Umbilical cord (tissue), 2 donors: ENCODE data around the gene PSENEN. TPM values are rescaled to one million over a fixed set of nuclear protein-coding genes. Genes with fewer than 3 reads are reported as not detected.
"Not testable (repeated sequence)": the region's sequence is repeated elsewhere in the genome, so short reads cannot be mapped to it uniquely, and the experiment has no call there.

Source experiments
- DNase-seq: peaks from one replicate; pipeline ENCODE4 v3.0.0-alpha.2; 2015; ENCODE audit warnings: low spot score
- total RNA-seq: library from RNA; depleted of rRNA; stranded (reverse); fragments of >200 nt; gene quantifications from one replicate; pipeline ENCODE4 v1.2.3, GENCODE V29; 2014; ENCODE audit warnings: low replicate concordance; ENCODE audit not compliant: insufficient read depth

Gene PSENEN
- total RNA-seq, 1 donor from 2014 or later, result 3.6 TPM

DNA sequence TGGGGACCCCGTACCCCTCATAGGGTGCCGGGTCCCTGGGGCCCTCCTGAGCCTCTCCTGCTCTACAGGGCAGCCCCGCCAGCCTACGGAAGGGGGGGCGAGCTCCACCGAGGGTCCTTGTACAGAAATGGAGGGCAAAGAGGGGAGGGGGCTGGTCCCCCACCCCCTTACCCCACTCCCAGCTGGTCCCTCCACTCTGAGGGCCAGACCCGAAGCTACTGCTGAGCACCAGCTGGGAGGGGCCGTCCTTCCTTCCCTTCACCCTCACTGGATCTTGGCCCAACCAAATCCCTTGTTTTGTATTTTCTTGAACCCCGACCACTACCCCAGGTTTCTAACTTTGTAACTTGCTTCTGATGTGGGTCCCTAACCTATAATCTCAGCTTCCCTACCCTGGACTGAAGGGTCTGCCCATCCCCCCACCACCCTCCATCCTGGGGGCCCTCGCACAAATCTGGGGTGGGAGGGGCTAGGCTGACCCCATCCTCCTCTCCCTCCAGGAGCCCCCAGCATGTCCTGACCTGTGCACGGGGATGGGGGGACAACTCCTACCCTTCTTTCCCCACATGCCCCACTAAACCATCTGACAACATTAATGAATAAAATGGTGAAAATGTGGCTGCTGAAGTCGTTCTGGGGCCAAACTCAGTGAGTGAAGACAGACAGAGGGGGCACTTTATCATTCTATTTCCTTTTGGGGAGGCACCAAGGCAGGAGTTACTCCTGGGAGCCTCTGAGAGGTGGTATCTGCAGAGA is 42.9 kb downstream of the PSENEN start:
- no peak for DNase-seq

DNA sequence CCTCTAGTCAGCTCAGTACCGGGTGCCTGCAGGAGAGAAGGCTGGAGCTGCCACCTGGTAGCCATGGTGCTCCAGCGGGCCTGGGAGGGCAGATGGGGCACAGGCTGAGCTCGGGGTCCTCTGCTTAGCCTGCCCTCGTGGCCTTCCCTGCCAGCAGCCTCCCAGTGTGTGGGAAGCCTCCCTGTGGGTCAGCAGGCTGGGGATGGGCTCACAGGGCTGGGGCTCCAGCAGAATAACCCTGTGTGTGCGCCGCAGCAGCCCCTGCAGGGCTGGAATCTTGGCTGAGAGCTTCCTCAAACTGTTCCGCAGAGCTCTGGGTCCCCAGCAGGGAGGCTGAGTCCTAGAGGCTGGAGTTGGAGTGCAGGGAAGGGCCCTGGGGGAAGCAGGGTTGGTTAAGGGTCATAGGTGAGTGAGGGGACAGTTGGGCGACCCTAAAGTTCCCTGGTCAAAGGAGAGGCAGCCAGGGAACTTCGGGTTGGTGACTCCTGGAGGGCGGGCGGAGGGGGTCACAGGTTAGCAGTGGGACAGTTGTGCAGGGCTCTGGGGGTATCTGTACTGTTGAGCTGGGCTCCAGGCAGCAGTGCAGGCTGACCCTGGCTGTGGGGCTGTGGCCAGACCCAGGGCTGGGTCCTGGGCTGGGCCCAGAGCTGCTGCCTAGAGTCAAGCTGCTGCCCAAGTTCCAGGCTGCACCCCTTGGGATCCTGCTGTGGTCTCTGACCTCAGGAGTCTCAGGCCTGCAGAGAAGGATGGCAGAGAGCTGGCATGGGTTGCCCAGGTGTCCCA is 43.9 kb downstream of the PSENEN start:
- DNase-seq, result no peak

DNA sequence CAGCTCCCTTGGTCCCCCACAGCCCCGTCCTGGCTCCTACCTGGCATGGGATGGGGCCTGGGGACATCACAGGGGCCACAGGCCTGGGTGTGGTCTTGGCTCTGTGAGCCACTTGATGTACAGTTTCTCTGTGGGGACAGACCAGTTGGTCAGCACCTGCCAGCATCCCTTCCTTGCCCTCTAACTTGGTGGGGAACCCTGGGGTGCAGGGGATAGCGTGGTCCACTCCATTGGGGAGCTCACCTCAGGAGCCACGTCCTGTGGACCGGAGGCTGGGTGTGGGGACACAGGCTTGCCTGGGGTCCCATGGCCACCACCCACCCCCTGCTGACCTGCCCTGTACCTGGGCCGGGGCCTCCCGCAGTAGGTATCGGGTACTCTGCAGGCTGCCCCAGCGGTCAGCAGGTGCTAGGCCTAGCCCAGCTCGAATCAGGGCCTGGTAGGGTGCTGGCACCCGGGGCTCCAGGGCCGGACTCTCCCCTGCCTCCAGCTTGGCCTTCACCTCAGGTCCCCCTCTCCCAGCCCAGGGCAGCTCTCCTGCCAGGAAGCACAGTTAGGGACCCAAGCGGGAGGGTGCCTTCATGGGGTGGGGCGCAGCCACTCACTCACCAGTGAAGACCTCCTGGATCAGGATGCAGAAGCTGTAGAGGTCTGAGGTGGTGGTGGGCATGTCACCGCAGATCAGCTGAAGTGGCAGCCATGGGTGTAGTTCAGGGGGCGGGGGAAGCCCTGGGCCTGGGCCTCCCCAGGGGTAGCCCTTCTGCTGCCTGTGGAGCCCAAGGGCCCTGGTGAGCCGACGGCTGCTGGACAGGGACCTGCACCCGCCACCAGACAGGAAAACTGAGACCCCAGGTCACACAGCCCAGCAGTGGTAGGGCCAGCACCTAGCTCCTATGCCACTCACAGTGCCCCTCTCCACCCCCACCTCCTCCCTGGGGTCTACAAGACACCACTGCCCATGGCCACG is 44.8 kb downstream of the PSENEN start:
- no peak for DNase-seq

DNA sequence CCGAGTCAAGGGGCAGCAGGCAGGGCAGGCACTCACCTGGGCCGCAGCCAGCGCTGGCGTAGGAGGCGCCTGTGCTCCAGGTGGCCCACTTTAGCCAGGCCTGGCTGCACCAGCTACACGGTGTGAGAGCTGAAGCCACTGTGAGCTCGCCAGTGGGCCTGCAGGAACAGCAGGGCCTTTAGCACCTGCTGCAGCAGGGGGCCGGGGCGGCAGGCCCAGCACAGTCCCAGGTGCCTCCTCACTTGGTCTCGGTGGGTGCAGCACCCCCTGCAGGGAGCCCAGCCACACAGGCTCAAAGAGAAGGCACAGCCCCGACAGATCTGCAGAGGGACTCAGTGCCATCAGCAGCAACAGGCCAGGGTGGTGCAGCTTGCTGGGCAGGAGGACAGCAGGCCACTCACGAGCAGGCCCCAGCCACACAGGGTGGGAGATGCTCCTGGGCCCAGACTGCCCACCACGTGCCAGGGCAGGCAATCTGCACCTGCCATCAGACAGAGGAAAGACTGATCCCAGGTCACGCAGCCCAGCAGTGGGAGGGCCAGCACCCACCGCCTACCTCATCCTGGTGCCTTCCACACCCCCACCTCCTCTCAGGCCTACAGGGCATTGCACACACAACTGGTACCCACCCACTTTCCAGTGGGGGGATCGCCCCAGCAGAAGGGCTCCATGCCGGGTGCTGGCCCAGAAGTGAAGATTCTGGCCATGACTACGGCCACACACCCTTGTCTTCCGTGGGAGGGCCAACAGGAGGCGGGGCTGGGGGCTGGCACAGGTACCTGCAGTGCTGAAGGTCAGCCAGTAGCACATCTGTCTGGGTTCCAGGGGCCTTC is 45.7 kb downstream of the PSENEN start:
- DNase-seq, result no peak

DNA sequence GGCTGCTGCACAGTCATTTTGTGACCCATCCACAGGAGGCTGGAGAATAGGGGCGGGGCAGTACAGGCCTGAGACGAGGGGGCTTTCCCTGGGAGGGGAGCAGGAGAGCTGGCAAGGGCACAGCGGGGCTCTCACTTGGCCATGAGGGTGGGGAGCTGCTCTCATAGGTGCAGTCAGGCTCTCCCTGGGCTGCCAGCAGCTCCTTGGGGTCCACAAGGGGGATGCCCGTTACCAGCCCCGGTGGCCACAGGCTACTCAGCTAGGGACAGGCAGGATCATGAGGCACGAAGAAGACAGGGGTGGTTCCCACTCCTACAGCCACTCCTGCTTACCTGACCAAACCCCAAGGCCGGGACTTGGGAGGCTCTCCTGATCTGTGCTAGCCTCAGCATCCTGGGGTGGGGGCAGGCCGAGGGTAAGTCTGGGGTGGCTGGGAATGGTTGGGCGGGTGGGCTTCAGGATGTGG is 46.4 kb downstream of the PSENEN start:
- DNase-seq, result no peak

DNA sequence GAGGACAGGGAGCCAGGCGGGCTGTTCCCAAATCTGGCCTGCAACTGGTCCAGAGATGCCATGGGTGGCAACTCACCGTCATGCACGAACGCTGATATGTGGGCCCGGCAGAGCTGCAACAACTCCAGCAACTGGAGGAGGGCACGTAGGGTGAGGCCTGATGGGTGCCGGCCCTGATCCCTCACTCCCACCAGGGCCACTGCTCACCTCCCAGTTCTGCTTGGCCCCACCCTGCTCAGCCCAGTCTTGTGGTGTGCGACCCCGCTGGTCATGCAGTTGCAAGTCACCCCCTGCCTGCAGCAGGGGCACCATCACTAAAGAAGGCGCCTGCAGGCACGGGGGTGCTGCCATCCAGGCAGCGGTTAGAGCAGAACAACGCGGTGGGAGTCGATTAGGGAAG is 46.9 kb downstream of the PSENEN start:
- DNase-seq, result no peak

DNA sequence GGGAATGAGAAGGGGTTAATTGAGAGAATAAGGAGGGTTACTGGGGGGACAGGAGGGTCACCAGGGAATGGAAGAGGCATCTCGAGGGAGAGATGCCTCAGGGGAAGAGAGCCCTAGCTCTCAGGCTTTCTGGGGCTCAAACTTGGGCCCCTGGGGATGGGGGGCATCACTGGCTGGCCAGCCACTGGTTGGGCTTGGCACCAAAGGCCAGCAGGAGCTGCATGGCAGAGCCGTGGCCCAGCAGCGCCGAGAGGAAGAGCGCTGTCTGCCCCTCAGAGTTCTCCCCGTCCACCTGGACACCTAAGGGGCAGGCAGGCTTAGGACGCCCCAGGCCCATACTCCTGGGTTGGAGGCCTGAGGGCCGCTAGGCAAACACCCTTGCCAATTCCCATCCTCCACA is 47.4 kb downstream of the PSENEN start:
- DNase-seq, result no peak

DNA sequence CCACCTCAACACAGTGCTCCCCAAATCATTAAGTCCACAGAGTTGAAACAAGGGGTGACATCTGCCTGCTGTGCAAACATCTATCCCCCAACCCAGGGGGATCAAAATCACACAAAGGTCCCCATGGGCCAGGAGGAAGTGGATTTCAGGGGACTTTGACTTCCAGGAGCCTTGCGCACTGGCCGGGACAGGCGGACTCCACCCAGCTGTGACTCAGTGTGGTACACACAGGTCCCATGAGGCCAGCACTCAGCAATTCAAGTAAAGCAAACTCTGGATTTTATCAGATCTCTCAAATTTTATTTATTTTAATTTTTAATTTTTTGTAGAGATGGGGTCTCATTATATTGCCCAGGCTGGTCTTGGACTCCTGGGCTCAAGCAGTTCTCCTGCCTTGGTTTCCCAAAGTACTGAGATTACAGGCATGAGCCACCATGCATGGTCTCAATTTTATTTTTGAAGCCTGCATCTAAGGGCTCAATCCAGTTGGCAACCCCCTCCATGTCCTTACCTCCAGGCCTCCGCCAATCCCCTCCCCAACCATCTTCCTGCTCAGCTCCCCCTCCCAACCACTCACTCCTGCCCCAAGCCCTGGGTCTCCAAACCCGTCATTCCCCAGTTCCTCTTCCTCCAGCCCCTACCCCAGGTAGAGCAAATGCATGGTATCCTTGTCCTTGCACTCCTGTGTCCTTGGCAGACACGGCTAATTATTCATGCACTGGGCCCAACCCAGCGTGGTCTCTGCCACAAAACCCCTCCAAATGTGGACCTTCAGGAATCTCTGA is 48.1 kb downstream of the PSENEN start:
- DNase-seq, result no peak

DNA sequence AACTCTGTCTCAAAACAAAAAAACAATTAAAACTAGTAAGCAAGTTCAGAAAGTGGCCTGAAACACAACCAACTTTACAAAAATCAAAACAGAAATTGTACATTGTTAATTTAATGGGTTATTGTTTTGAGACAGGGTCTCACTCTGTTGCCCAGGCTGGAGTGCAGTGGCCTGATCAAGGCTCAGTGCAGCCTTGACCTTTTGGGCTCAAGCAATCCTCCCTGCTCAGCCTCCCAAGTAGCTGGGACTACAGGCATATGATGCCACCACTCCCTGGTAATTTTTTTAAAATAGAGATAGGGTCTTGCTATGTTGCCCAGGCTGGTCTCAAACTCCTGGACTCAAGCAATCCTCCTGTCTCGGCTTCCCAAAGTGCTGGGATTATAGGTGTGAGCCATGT is 50.1 kb downstream of the PSENEN start:
- DNase-seq, result not testable (repeated sequence)

Other genes with a start within 250 kb of the PSENEN start
- 11.8 TPM for gene DMKN, start 232.0 kb upstream of the PSENEN start, total RNA-seq
- 2.2 TPM for gene SBSN, start 217.3 kb upstream of the PSENEN start, total RNA-seq
- gene GAPDHS, start 212.2 kb upstream of the PSENEN start, total RNA-seq, result not detected
- 55.4 TPM for gene TMEM147, start 200.0 kb upstream of the PSENEN start, total RNA-seq
- gene ATP4A, start 182.0 kb upstream of the PSENEN start, total RNA-seq, result not detected
- not detected for gene PMIS2, start 159.5 kb upstream of the PSENEN start, total RNA-seq
- 4.6 TPM for gene HAUS5, start 132.9 kb upstream of the PSENEN start, total RNA-seq
- 20.9 TPM for gene RBM42, start 116.6 kb upstream of the PSENEN start, total RNA-seq
- gene ETV2, start 103.9 kb upstream of the PSENEN start, total RNA-seq, result not detected
- 177 TPM for gene COX6B1, start 97.3 kb upstream of the PSENEN start, total RNA-seq
- gene UPK1A, start 79.1 kb upstream of the PSENEN start, total RNA-seq, result 6.7 TPM
- gene ZBTB32, start 41.1 kb upstream of the PSENEN start, total RNA-seq, result not detected
- 2.2 TPM for gene KMT2B, start 27.6 kb upstream of the PSENEN start, total RNA-seq
- not detected for gene IGFLR1, start 3.2 kb upstream of the PSENEN start, total RNA-seq
- gene U2AF1L4, start 233 bp upstream of the PSENEN start, total RNA-seq, result not detected
- gene LIN37, start 2.9 kb downstream of the PSENEN start, total RNA-seq, result 8.4 TPM
- gene HSPB6, start 11.4 kb downstream of the PSENEN start, total RNA-seq, result 67.4 TPM
- 15.9 TPM for gene PROSER3, start 12.5 kb downstream of the PSENEN start, total RNA-seq
- 0.96 TPM for gene ARHGAP33, start 29.9 kb downstream of the PSENEN start, total RNA-seq
- gene PRODH2, start 67.2 kb downstream of the PSENEN start, total RNA-seq, result 5.5 TPM
- 0.48 TPM for gene NPHS1, start 106.9 kb downstream of the PSENEN start, total RNA-seq
- not detected for gene KIRREL2, start 111.3 kb downstream of the PSENEN start, total RNA-seq
- 8.4 TPM for gene APLP1, start 122.9 kb downstream of the PSENEN start, total RNA-seq
- 15.6 TPM for gene NFKBID, start 154.9 kb downstream of the PSENEN start, total RNA-seq
- gene HCST, start 156.9 kb downstream of the PSENEN start, total RNA-seq, result not detected
- gene TYROBP, start 162.6 kb downstream of the PSENEN start, total RNA-seq, result 28.4 TPM
- 2.9 TPM for gene LRFN3, start 190.7 kb downstream of the PSENEN start, total RNA-seq
- 20.2 TPM for gene SDHAF1, start 249.5 kb downstream of the PSENEN start, total RNA-seq